ENCODE measurements around the gene UBL7. TPM values are rescaled to one million over a fixed set of nuclear protein-coding genes. Genes with fewer than 3 reads are reported as not detected.

UBL7 gene
- total RNA-seq, 1 donor from 2014 or later = 39.8 TPM

DNA sequence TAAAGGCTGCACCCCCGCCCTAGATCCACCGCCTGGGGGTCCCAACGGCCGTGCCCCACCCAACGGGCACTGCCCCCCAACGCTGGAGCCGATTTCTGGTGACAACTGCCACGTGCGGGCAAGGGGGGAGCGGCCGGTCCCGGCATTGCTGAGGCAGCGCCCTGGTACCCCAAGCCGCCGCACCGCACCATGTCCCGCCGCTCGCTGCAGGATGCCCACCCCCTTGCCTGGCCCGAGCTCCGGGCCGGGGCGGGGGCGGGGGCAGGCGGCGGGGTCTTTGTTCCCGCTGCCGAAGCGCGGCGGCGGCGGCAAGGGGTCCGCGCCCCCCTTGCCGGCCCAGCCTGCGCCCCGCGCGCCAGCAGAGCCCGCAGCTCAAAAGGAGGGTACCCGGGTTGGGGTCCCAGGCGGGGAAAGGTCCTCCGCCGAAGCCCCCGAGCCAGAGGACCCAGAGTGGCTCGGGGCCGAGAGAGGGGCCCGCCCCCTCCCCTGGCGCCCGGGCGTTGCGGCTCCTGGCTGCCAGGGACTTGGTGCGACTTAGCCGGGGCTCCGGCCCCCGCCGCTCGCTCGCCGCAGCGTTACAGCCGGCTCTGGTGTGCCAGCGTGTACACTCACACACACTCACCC, 27.9 kb downstream of the UBL7 start:
- peak overlapping the region; percentile 74 for H3K27ac ChIP-seq
- H3K9me3 ChIP-seq = no peaks in the 10 kb centered on the region
- DNase-seq (ENCODE audit: extremely low spot score in 2 of 2) = no peak
- H3K4me1 ChIP-seq = peaks cover 16% of the 10 kb centered on the region
- TF ChIP-seq, protein P1, sequence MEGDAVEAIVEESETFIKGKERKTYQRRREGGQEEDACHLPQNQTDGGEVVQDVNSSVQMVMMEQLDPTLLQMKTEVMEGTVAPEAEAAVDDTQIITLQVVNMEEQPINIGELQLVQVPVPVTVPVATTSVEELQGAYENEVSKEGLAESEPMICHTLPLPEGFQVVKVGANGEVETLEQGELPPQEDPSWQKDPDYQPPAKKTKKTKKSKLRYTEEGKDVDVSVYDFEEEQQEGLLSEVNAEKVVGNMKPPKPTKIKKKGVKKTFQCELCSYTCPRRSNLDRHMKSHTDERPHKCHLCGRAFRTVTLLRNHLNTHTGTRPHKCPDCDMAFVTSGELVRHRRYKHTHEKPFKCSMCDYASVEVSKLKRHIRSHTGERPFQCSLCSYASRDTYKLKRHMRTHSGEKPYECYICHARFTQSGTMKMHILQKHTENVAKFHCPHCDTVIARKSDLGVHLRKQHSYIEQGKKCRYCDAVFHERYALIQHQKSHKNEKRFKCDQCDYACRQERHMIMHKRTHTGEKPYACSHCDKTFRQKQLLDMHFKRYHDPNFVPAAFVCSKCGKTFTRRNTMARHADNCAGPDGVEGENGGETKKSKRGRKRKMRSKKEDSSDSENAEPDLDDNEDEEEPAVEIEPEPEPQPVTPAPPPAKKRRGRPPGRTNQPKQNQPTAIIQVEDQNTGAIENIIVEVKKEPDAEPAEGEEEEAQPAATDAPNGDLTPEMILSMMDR (IDR thresholded peaks at IDR 0.05) = no peak
- TF ChIP-seq POLR2AphosphoS5 (IDR thresholded peaks at IDR 0.05; ENCODE audit: insufficient read depth in 1 of 2, low read depth in 1 of 2) (no peak), POLR2A (IDR thresholded peaks at IDR 0.05) (no peak)
- no peaks in the 10 kb centered on the region for H3K36me3 ChIP-seq
- intact Hi-C loops (cut with DNase I) = no loop called here
- H3K4me3 ChIP-seq = peak overlapping the region; percentile 54 to 65
- no peaks in the 10 kb centered on the region for H3K27me3 ChIP-seq

DNA sequence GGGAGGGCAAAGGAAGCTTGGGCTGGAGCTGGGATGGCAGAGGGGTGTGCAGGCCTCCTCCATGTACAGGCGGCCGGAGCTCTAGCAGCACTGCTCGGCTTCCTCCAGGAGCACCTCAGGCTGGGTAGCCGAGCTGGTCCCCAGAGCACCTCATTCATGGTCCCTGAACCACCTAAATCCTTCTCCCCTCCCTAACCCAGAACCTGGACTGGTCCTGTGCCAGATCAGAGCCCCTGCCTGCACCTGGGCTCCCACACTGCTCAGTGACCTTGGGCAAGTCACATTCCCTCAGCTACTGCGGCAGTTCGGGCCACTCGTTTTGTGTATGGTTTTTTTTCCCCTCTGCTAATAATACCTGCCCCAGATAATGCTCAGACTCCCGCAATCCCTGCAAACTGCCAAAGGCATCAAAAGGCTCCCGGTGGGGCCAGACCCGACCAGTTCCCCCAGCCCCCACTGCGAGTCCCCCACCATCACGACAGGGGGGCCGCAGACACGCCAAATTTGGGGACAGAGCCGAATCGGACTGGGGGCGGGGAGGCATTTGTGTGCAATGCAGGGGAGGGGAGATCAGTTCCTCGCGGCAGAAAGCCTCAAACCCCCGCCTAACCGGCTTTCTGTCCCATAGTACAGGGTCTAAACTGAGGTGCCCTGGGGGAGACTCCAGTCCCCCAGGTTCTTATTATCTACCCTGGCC, 28.5 kb downstream of the UBL7 start:
- Histone ChIP-seq H3K27me3 (no peaks in the 10 kb centered on the region), H3K27ac (no peak overlapping the region), H3K4me3 (peak overlapping the region; percentile 54 to 65), H3K4me1 (peaks cover 16% of the 10 kb centered on the region), H3K36me3 (no peaks in the 10 kb centered on the region), H3K9me3 (no peaks in the 10 kb centered on the region)
- intact Hi-C loops (cut with DNase I) = no loop called here
- no peak for DNase-seq (ENCODE audit: extremely low spot score in 2 of 2)
- TF ChIP-seq POLR2A (IDR thresholded peaks at IDR 0.05) (no peak), POLR2AphosphoS5 (IDR thresholded peaks at IDR 0.05; ENCODE audit: insufficient read depth in 1 of 2, low read depth in 1 of 2) (no peak)
- TF ChIP-seq, protein P1 (IDR thresholded peaks at IDR 0.05) = no peak

DNA sequence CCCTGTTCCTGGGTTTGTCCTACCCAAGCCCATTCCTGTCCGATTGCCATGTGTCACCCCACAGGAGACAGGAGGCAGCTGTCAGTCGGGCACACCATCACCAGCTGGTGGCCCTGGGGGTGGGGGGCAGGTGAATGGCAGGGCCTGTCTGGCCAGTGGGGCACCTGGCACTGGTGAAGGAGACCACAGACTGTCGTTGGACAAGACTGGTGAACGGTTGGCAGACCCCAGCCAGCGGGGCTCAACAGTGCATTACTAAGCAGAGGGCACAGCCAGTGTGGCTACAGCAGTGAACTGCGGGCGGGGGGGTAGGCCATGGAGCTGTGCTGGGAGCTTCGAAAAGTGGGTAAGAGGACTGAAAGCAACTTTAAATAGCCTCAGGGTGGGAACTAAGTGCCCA, 29.3 kb downstream of the UBL7 start:
- Histone ChIP-seq H3K27me3 (no peaks in the 10 kb centered on the region), H3K4me1 (peaks cover 16% of the 10 kb centered on the region), H3K4me3 (peak overlapping the region in 1 of 2 donors; percentile 54), H3K27ac (no peak overlapping the region), H3K36me3 (no peaks in the 10 kb centered on the region), H3K9me3 (no peaks in the 10 kb centered on the region)
- TF ChIP-seq POLR2A (IDR thresholded peaks at IDR 0.05) (no peak), POLR2AphosphoS5 (IDR thresholded peaks at IDR 0.05; ENCODE audit: insufficient read depth in 1 of 2, low read depth in 1 of 2) (no peak)
- TF ChIP-seq, protein P1 (IDR thresholded peaks at IDR 0.05) = no peak
- intact Hi-C loops (cut with DNase I) = no loop called here
- no peak for DNase-seq (ENCODE audit: extremely low spot score in 2 of 2)

DNA sequence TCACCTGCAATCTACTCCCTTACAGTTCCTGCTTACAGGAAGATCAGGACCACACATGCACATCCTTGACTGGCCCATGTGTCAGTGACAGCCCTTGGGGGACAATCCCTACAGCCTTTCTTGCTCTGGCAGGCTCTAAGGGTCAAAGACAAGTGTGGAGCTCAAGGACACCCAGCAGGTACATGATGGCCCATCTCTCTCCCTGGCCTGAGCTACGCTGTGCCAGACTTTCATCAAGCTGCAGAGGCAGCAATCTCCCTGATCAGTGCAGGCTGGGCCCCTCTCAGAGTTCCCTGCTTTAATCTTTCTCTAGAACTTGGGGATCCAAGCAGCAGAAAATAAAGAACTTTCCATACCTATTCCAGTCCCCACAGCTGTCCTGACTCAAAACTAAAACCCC, 29.8 kb downstream of the UBL7 start:
- H3K4me3 ChIP-seq = no peak overlapping the region
- H3K9me3 ChIP-seq = no peaks in the 10 kb centered on the region
- H3K4me1 ChIP-seq = peaks cover 16% of the 10 kb centered on the region
- TF ChIP-seq POLR2AphosphoS5 (IDR thresholded peaks at IDR 0.05; ENCODE audit: insufficient read depth in 1 of 2, low read depth in 1 of 2) (no peak), POLR2A (IDR thresholded peaks at IDR 0.05) (no peak)
- TF ChIP-seq, protein P1 (IDR thresholded peaks at IDR 0.05) = no peak
- DNase-seq (ENCODE audit: extremely low spot score in 2 of 2) = no peak
- H3K36me3 ChIP-seq = no peaks in the 10 kb centered on the region
- no peaks in the 10 kb centered on the region for H3K27me3 ChIP-seq
- H3K27ac ChIP-seq = no peak overlapping the region
- intact Hi-C loops (cut with DNase I) = no loop called here

DNA sequence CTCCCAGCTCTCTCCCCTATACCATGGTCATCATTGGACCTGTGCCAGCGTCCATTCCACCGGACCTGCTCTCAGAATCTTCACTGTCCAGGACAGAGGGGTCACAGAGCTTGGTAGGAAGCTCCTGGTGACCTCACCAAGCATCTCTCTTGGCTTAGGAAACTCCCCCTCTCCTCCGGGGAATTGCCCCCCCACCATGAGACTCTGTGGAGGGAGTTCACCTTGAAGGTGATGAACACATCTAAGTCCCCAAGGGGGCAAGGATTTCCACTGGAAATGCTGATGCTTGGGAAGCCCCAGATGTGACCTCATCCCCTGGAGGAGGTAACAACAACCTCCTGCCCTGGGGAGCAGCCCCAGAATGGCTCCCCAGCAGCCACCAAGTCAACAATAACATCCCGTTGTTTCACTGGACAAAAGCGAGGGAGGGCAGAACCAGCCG, 30.4 kb downstream of the UBL7 start:
- Histone ChIP-seq H3K4me1 (peaks cover 16% of the 10 kb centered on the region), H3K4me3 (no peak overlapping the region), H3K27ac (no peak overlapping the region), H3K27me3 (no peaks in the 10 kb centered on the region), H3K36me3 (no peaks in the 10 kb centered on the region), H3K9me3 (no peaks in the 10 kb centered on the region)
- no peak for DNase-seq (ENCODE audit: extremely low spot score in 2 of 2)
- TF ChIP-seq, protein P1 (IDR thresholded peaks at IDR 0.05) = no peak
- TF ChIP-seq POLR2A (IDR thresholded peaks at IDR 0.05) (no peak), POLR2AphosphoS5 (IDR thresholded peaks at IDR 0.05; ENCODE audit: insufficient read depth in 1 of 2, low read depth in 1 of 2) (no peak)
- intact Hi-C loops (cut with DNase I) = no loop called here
